ENCODE results near the gene CCL18.

- TF ChIP-seq, protein P1, sequence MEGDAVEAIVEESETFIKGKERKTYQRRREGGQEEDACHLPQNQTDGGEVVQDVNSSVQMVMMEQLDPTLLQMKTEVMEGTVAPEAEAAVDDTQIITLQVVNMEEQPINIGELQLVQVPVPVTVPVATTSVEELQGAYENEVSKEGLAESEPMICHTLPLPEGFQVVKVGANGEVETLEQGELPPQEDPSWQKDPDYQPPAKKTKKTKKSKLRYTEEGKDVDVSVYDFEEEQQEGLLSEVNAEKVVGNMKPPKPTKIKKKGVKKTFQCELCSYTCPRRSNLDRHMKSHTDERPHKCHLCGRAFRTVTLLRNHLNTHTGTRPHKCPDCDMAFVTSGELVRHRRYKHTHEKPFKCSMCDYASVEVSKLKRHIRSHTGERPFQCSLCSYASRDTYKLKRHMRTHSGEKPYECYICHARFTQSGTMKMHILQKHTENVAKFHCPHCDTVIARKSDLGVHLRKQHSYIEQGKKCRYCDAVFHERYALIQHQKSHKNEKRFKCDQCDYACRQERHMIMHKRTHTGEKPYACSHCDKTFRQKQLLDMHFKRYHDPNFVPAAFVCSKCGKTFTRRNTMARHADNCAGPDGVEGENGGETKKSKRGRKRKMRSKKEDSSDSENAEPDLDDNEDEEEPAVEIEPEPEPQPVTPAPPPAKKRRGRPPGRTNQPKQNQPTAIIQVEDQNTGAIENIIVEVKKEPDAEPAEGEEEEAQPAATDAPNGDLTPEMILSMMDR (conservative IDR thresholded peaks at IDR 0.05 in 1 of 2, IDR thresholded peaks at IDR 0.05 in 1 of 2; ENCODE audit: extremely low read depth in 1 of 2, insufficient read depth in 1 of 2, low read depth in 1 of 2, low read length in 2 of 2), result no peak
- no peak for TF ChIP-seq EZH2 (IDR thresholded peaks at IDR 0.05; ENCODE audit: borderline replicate concordance, low read length)
Observed at GRCh38 chr17:36105781-36106492, 41.9 kb downstream of the CCL18 start.

Data from mammary epithelial cell (primary cell).